ENCODE data around the gene HNRNPD.

DNA sequence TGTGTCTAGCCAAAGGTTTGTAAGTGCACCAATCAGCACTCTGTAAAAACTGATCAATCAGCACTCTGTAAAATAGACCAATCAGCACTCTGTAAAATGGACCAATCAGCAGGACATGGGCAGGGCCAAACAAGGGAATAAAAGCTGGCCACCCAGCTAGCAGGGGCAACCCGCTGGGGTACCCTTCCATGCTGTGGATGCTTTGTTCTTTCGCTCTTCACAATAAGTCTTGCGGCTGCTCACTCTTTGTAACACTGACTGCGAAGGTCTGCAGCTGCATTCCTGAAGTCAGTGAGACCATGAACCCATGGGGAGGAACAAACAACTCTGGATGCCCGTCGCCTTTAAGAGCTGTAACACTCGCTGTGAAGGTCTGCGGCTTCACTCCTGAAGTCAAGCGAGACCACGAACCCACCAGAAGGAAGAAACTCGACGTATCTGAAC lies 42.2 kb upstream of the HNRNPD start:
- TF ChIP-seq, protein P1, sequence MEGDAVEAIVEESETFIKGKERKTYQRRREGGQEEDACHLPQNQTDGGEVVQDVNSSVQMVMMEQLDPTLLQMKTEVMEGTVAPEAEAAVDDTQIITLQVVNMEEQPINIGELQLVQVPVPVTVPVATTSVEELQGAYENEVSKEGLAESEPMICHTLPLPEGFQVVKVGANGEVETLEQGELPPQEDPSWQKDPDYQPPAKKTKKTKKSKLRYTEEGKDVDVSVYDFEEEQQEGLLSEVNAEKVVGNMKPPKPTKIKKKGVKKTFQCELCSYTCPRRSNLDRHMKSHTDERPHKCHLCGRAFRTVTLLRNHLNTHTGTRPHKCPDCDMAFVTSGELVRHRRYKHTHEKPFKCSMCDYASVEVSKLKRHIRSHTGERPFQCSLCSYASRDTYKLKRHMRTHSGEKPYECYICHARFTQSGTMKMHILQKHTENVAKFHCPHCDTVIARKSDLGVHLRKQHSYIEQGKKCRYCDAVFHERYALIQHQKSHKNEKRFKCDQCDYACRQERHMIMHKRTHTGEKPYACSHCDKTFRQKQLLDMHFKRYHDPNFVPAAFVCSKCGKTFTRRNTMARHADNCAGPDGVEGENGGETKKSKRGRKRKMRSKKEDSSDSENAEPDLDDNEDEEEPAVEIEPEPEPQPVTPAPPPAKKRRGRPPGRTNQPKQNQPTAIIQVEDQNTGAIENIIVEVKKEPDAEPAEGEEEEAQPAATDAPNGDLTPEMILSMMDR (IDR thresholded peaks at IDR 0.05), result no peak
- no peak for TF ChIP-seq ZFX (IDR thresholded peaks at IDR 0.05; ENCODE audit: borderline replicate concordance)
